Stimulated activated naive CD8-positive, alpha-beta T cell treated with anti-CD3 and anti-CD28 coated beads, Interleukin-15, Interleukin-2, amounts not matched to agents 100 ng/mL and 50 ng/mL, for 24 hours (primary cell): ENCODE results near the gene RBBP8.

ENCODE experiments used
- H3K27ac Mint-ChIP-seq: one replicate; pipeline ENCODE4 v1.8.0; 2021; ENCODE audit warnings: mild to moderate bottlenecking, mixed read lengths
- H3K27me3 Mint-ChIP-seq: one replicate; pipeline ENCODE4 v1.8.0; 2021; ENCODE audit warnings: mixed read lengths
- H3K36me3 Mint-ChIP-seq: one replicate; pipeline ENCODE4 v1.8.0; 2021; ENCODE audit warnings: low read depth, mixed read lengths
- H3K4me1 Mint-ChIP-seq: one replicate; pipeline ENCODE4 v1.8.0; 2021; ENCODE audit warnings: low read depth, mixed read lengths
- H3K4me3 Mint-ChIP-seq: one replicate; pipeline ENCODE4 v1.8.0; 2021; ENCODE audit warnings: mild to moderate bottlenecking, mixed read lengths
- H3K9me3 Mint-ChIP-seq: one replicate; pipeline ENCODE4 v1.8.0; 2021; ENCODE audit warnings: mixed read lengths

RBBP8 gene

GRCh38 chr18:22999647-23000046 lies 66.5 kb downstream of the RBBP8 start:
- H3K4me3 Mint-ChIP-seq = no peak overlapping the region
- peaks cover 78% of the 10 kb centered on the region for H3K36me3 Mint-ChIP-seq
- H3K27me3 Mint-ChIP-seq = no peaks in the 10 kb centered on the region
- no peaks in the 10 kb centered on the region for H3K4me1 Mint-ChIP-seq
- H3K9me3 Mint-ChIP-seq = no peaks in the 10 kb centered on the region
- H3K27ac Mint-ChIP-seq = no peak overlapping the region

- H3K4me1 Mint-ChIP-seq = no peaks in the 10 kb centered on the region
- H3K4me3 Mint-ChIP-seq = no peak overlapping the region
- peaks cover 70% of the 10 kb centered on the region for H3K36me3 Mint-ChIP-seq
- H3K27me3 Mint-ChIP-seq = no peaks in the 10 kb centered on the region
- H3K9me3 Mint-ChIP-seq = no peaks in the 10 kb centered on the region
- no peak overlapping the region for H3K27ac Mint-ChIP-seq
Measured at GRCh38 chr18:23003289-23003688, 70.2 kb downstream of the RBBP8 start.

- Mint-ChIP-seq H3K36me3 (peaks cover 64% of the 10 kb centered on the region), H3K27me3 (no peaks in the 10 kb centered on the region), H3K4me3 (no peak overlapping the region), H3K27ac (no peak overlapping the region), H3K4me1 (peaks cover 6% of the 10 kb centered on the region), H3K9me3 (no peaks in the 10 kb centered on the region)
Measured at GRCh38 chr18:23012249-23012648, 79.1 kb downstream of the RBBP8 start.

GRCh38 chr18:23020555-23021294 lies 87.6 kb downstream of the RBBP8 start:
- H3K27ac Mint-ChIP-seq = peak overlapping the region; percentile 40
- peaks cover 13% of the 10 kb centered on the region for H3K4me1 Mint-ChIP-seq

GRCh38 chr18:23021623-23022022 lies 88.5 kb downstream of the RBBP8 start:
- no peak overlapping the region for H3K4me3 Mint-ChIP-seq
- H3K27me3 Mint-ChIP-seq = no peaks in the 10 kb centered on the region
- H3K9me3 Mint-ChIP-seq = no peaks in the 10 kb centered on the region
- H3K36me3 Mint-ChIP-seq = peaks cover 58% of the 10 kb centered on the region
- peaks cover 13% of the 10 kb centered on the region for H3K4me1 Mint-ChIP-seq
- no peak overlapping the region for H3K27ac Mint-ChIP-seq

More at GRCh38 chr18:23020555-23021294, 87.6 kb downstream of the RBBP8 start:
- Mint-ChIP-seq H3K9me3 (no peaks in the 10 kb centered on the region), H3K4me3 (peak overlapping the region; percentile 30), H3K27me3 (no peaks in the 10 kb centered on the region), H3K36me3 (peaks cover 52% of the 10 kb centered on the region)

- peaks cover 18% of the 10 kb centered on the region for H3K36me3 Mint-ChIP-seq
- no peak overlapping the region for H3K27ac Mint-ChIP-seq
- no peak overlapping the region for H3K4me3 Mint-ChIP-seq
- H3K27me3 Mint-ChIP-seq = no peaks in the 10 kb centered on the region
- no peaks in the 10 kb centered on the region for H3K9me3 Mint-ChIP-seq
- no peaks in the 10 kb centered on the region for H3K4me1 Mint-ChIP-seq
Measured at GRCh38 chr18:23032030-23032582, 99.0 kb downstream of the RBBP8 start.

GRCh38 chr18:23033056-23033455 lies 99.9 kb downstream of the RBBP8 start:
- Mint-ChIP-seq H3K4me1 (no peaks in the 10 kb centered on the region), H3K27ac (no peak overlapping the region), H3K36me3 (peaks cover 8% of the 10 kb centered on the region), H3K9me3 (peaks cover 2% of the 10 kb centered on the region), H3K27me3 (no peaks in the 10 kb centered on the region), H3K4me3 (no peak overlapping the region)

GRCh38 chr18:23036660-23037201 lies 103.6 kb downstream of the RBBP8 start:
- no peak overlapping the region for H3K4me3 Mint-ChIP-seq
- H3K9me3 Mint-ChIP-seq = peaks cover 3% of the 10 kb centered on the region
- H3K4me1 Mint-ChIP-seq = no peaks in the 10 kb centered on the region
- H3K36me3 Mint-ChIP-seq = no peaks in the 10 kb centered on the region
- H3K27ac Mint-ChIP-seq = peak overlapping the region; percentile 31
- no peaks in the 10 kb centered on the region for H3K27me3 Mint-ChIP-seq

- Mint-ChIP-seq H3K27me3 (no peaks in the 10 kb centered on the region), H3K27ac (no peak overlapping the region), H3K9me3 (peaks cover 3% of the 10 kb centered on the region), H3K4me3 (no peak overlapping the region), H3K4me1 (no peaks in the 10 kb centered on the region), H3K36me3 (no peaks in the 10 kb centered on the region)
Measured at GRCh38 chr18:23037646-23038045, 104.5 kb downstream of the RBBP8 start.

GRCh38 chr18:23038712-23039111 lies 105.6 kb downstream of the RBBP8 start:
- no peaks in the 10 kb centered on the region for H3K4me1 Mint-ChIP-seq
- H3K9me3 Mint-ChIP-seq = peaks cover 3% of the 10 kb centered on the region
- no peaks in the 10 kb centered on the region for H3K27me3 Mint-ChIP-seq
- no peak overlapping the region for H3K4me3 Mint-ChIP-seq
- no peak overlapping the region for H3K27ac Mint-ChIP-seq
- no peaks in the 10 kb centered on the region for H3K36me3 Mint-ChIP-seq

GRCh38 chr18:23042133-23042532 lies 109.0 kb downstream of the RBBP8 start:
- no peak overlapping the region for H3K27ac Mint-ChIP-seq
- no peaks in the 10 kb centered on the region for H3K27me3 Mint-ChIP-seq
- H3K36me3 Mint-ChIP-seq = no peaks in the 10 kb centered on the region
- H3K9me3 Mint-ChIP-seq = peaks cover 3% of the 10 kb centered on the region
- H3K4me3 Mint-ChIP-seq = no peak overlapping the region
- no peaks in the 10 kb centered on the region for H3K4me1 Mint-ChIP-seq

- no peak overlapping the region for H3K27ac Mint-ChIP-seq
- H3K27me3 Mint-ChIP-seq = no peaks in the 10 kb centered on the region
- no peak overlapping the region for H3K4me3 Mint-ChIP-seq
- H3K9me3 Mint-ChIP-seq = no peaks in the 10 kb centered on the region
- H3K36me3 Mint-ChIP-seq = no peaks in the 10 kb centered on the region
- no peaks in the 10 kb centered on the region for H3K4me1 Mint-ChIP-seq
Measured at GRCh38 chr18:23043803-23044376, 110.8 kb downstream of the RBBP8 start.

GRCh38 chr18:23049698-23050373 lies 116.7 kb downstream of the RBBP8 start:
- no peaks in the 10 kb centered on the region for H3K36me3 Mint-ChIP-seq
- peak overlapping the region; percentile 61 for H3K27ac Mint-ChIP-seq
- no peak overlapping the region for H3K4me3 Mint-ChIP-seq

GRCh38 chr18:23053776-23054457 lies 120.8 kb downstream of the RBBP8 start:
- Mint-ChIP-seq H3K27me3 (peaks cover 3% of the 10 kb centered on the region), H3K9me3 (no peaks in the 10 kb centered on the region), H3K4me1 (peaks cover 14% of the 10 kb centered on the region), H3K27ac (no peak overlapping the region), H3K36me3 (no peaks in the 10 kb centered on the region), H3K4me3 (no peak overlapping the region)

More at GRCh38 chr18:23049698-23050373, 116.7 kb downstream of the RBBP8 start:
- Mint-ChIP-seq H3K27me3 (peaks cover 3% of the 10 kb centered on the region), H3K9me3 (no peaks in the 10 kb centered on the region), H3K4me1 (peaks cover 14% of the 10 kb centered on the region)
